GM15510 (cell line): ENCODE results near the gene CLINT1.

ENCODE experiments used
- POLR2A ChIP-seq: IDR thresholded peaks from 3 replicates; pipeline ENCODE4 v1.6.1; 2011; ENCODE audit warnings: borderline replicate concordance; ENCODE audit not compliant: insufficient read length; ENCODE audit errors: extremely low read depth

The CLINT1 gene

DNA sequence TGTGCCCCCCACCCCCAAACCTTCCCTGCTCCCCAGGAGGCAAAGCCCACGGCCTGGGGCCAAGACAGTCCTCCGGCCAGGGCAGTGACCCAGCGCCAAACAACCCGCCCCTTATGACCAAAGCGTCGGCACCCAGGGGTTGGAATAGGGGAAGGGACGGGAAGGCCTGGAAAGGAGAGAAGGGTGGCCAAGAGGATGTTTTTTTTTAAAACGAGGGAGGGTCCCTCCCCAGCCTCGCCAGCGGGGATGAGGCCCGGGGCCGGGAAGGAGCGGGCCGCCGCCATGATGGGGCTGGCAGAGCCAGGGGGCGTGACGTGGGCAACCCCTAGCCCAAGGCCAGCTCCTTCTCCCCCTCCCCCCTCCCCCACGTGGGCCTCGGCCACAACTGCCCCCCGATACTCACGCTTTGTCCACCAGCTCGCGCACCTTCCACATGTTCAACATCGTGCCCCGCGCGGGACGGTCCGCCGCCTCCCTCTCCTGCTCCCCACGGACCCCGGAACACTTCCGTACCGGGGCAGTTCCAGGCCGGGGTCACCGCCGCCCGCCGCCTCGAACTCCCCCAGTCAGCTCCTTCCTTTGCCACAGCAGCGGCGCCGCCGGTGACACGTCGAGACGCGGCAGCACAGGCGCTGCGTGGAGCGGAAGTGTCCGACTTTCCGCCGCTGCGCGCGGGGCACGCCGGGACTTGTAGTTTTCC, at the start of gene CLINT1:
Gene CLINT1, minus strand, starts transcription at position 619 of the 700 bp plus-strand sequence. Its CDS starts 175 bp downstream, at position 444.
- peak; percentile 75 for TF ChIP-seq POLR2A

DNA sequence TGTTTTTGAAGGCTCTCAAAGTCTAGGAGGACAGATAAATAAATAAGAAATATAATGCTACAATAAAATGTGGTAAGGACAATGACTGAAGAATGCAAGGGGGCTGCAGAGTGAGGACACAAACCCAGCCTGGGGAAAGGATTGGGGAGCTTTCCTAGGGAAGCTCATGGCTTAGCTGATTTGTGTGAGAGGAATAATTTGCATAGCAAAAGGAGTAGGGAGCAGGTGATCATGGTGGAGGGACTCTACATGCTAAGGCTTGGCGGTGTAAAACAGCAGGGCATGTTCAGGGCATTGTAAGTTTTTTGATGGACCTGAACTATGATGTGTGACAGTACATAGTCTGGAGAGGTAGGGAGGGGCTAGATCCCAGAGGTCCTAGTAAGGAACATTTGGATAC, 49.5 kb upstream of the CLINT1 start:
- TF ChIP-seq POLR2A, result no peak

DNA sequence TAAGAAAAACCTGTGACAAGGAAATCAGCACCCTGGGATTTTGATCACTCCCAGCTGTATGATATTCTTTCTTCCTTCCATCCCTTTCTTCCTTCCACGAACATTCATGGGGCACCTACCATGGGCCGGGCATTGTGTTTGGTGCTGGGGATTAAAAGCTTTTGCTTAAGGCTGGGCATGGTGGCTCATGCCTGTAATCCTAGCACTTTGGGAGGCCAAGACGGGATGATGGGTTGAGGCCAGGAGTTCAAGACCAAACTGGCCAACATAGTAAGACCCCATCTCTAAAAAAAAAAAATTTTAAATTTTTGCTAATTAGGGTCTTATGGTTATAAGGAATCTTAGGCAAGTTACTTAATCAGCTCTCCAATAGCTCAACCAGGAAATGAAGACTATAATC, 48.5 kb upstream of the CLINT1 start:
- TF ChIP-seq POLR2A, result no peak

DNA sequence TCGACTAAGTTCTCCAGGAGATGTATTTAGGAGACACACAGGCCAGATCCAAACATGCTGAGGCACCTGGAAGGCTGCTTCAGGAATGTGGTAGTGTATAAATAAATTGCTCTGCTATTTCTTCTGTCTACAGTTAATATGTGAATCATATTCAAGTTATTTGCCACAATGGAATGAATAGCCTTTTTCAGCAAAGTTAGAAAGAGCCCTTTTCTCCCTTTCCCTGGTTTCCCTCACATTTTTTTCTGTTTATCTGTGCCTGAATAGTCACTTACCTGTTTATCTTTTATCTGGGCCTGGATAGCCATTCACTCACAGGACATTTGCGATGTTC, 44.1 kb upstream of the CLINT1 start:
- TF ChIP-seq POLR2A, result no peak

DNA sequence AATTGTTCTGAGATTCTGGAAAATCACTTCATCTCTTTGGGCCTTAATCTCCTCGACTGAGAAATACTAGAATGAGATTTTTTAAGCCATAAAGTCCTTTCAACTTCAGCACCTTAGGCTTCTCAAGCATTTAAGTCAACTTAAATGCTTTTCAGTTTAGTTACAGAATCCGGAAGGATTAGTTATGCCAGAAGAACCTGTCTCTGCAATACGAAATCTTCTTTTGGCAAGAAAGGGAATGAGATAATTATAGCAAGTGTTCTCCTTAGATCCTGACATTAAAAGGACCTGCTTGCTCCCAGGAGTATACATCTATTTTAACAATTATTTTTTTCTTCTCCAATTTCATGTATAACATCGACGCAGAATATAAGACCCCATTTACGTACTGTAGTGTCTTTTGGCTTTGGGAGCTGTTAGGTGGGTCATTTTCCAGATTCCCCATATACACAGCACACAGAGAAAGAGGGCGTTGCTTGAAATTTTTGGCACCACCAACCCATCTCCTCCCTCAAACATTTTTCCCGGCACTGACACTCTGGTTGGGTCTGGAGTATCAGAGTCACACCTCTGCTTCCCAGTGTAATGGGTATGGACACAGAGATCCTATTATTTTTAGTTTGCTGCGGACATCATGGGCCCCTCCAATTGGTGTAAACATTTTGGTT, 43.6 kb upstream of the CLINT1 start:
- TF ChIP-seq POLR2A, result no peak

DNA sequence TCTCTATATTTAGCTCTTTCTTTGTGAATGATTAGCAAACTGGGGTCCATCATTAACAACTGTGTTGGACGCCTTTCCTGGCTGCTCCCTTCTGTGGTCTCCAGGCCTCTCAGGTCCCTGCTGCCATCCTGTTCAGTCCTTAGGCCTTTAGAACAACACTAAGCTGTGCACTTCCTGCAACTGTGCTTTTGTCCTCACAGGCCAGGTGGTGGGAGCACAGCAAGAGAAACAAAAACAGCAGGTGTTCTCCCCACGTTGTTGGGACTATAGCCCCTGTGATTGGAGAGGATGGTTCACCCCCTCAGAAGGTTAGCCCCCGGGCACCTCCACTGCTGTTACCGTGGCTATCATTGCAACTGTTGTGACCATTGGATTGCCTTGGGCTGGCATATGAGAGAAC, 41.7 kb upstream of the CLINT1 start:
- no peak for TF ChIP-seq POLR2A

DNA sequence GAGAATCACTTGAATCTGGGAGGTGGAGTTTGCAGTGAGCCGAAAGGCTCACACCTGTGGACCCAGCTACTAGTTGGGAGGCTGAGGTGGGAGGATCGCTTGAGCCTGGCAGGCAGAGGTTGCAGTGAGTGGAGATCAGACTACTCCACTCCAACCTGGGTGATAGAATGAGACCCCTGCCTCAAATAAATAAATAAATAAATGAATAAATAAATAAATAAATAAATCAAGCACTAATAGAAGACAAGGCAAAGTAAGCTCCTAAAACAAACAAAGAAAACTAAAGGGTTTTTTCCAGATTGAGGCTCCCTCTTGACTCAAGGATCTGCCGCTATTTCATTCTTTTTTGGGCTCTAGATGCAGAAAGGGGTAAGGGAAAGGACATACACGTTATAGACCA, 34.7 kb upstream of the CLINT1 start:
- TF ChIP-seq POLR2A, result no peak

DNA sequence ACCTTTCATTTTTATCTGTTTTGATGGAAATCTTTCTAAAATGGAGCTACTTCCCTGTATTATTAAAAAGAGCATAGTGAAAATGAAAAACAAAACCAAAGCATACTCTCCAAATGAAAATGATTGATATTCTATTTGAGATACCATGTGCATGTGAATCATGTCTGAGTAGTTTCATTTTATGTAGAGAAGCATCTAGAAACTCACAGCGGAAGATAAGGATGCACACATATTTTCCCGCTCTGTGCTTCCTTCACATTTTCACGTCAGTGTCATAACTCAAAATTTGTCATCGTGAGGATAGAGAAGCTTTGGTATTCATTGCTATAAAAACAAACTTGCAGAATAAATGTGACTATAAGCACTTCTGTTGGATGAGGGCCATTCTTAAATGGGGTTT, 34.0 kb upstream of the CLINT1 start:
- TF ChIP-seq POLR2A, result no peak

DNA sequence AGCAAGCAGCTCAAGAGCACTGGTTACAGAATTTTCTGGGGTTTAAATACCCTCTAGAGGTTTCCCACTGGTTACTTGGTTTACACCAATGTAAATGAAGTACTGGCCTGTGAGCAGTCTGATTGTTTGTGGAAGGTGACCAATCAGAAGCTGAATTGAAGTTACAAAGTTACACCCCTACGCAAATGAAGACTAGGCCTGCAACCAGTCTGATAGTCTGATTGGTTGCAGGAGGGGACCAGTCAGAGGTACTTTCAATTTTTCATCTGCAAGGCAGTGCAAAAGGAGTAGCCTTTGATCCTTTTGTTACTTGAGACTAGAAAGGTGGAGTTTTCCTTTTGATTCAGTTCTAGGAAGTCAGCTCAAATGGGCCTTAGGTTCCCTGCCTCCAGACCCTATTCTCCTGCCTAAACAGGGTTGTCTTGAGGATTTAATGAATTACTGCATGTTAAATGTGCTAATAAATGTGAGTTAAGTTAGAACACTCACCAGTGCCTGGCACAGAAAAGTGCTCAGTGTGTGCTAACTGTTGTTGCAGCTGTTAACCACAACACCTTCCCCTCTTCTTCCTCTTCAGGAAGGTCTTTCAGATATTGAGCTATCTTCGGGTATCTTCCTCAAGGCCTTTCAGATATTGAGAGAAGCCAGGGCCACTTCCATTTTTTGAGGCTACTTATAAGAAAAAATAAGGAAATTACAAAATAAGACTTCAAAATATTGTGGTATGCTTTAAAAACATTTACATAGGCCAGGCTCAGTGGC, 32.1 kb upstream of the CLINT1 start:
- TF ChIP-seq POLR2A, result no peak

DNA sequence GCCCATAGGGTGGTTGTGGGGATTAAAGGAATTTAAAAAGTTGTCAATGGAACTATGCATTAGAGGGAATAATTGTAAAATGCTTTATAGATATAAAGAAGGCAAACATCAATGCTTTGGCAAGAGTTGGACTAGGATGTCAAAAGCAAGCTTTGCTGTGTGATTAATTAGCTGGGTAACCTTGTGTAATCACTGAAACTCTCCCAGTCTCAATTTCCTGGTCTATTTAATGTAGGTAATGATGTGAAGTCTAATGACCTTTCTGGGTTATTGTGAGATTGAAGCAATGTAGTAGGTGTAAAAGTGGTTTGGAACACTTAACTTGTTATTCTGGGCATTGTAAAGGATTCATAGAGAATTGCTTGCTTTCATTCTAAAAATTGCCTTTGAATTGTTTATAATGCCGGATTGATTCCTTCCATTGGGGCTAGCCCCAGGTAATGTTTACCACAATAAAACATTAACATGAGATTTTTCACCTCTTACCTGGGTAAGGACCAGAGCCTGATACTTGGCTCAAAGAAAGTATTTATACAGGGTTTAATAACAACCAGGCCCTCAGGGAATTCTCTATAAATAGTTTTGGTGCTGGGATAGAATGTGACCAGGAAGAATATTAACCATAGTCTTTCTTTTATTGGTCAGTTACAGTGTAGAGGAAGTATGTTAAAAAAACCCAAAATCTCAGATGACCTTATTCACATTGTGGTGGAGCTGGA, 30.0 kb upstream of the CLINT1 start:
- TF ChIP-seq POLR2A, result no peak

DNA sequence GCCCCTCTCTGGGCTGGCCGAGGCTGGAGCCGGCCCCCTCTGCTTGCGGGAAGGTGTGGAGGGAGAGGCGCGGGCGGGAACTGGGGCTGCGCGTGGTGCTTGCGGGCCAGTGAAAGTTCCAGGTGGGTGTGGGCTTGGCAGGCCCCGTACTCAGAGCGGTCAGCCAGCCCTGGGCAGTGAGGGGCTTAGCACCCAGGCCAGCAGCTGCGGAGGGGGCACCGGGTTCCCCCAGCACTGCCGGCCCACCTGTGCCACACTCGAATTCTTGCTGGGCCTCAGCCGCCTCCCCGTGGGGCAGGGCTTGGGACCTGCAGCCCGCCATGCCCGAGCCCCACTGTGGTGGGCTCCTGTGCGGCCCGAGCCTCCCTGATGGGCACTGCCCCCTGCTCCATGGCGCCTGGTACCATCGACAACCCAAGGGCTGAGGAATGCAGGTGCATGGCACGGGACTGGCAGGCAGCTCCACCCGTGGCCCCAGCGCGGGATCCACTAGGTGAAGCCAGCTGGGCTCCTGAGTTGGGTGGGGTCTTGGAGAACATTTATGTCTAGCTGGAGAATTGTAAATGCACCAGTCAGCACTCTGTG, 27.9 kb upstream of the CLINT1 start:
- no peak for TF ChIP-seq POLR2A

DNA sequence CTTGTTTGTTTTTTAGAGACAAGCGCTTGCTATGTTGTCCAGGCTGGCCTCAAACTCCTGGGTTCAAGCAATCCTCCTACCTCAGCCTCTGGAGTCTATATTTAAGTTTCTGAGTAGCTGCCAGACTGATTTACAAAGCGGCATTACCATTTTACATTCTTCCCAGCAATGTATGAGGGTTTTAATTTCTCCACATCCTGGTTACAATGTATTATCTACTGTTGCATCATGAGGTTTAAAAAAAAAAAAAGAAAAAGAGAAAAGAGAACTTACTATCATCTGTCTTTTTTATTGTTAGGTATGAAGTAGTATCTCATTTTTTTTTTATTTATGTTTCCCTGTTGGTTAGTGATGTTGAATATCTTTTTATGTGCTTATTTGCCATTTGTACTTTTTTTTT, 18.9 kb upstream of the CLINT1 start:
- TF ChIP-seq POLR2A, result no peak

DNA sequence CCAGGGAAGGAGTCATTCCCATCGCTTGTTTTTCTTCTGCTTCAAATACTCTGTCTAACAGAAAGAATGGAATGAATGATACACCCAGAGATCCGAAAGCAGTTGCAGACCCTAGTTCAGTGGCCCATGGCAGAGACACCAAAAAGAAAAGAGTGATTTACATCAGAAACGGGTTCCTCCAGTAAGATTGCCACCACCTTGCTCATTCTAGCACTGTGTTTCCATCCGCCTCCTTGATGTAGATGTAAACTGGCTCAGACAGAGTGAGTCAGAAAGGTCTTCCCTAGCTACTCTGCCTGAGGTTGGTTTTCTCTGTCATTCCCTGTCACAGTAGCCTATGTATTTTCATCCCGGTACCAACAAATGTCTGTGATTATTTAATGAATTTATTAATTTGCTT, 15.9 kb upstream of the CLINT1 start:
- no peak for TF ChIP-seq POLR2A
